Measurements from ENCODE around the gene GHRHR.

Gene GHRHR

DNA sequence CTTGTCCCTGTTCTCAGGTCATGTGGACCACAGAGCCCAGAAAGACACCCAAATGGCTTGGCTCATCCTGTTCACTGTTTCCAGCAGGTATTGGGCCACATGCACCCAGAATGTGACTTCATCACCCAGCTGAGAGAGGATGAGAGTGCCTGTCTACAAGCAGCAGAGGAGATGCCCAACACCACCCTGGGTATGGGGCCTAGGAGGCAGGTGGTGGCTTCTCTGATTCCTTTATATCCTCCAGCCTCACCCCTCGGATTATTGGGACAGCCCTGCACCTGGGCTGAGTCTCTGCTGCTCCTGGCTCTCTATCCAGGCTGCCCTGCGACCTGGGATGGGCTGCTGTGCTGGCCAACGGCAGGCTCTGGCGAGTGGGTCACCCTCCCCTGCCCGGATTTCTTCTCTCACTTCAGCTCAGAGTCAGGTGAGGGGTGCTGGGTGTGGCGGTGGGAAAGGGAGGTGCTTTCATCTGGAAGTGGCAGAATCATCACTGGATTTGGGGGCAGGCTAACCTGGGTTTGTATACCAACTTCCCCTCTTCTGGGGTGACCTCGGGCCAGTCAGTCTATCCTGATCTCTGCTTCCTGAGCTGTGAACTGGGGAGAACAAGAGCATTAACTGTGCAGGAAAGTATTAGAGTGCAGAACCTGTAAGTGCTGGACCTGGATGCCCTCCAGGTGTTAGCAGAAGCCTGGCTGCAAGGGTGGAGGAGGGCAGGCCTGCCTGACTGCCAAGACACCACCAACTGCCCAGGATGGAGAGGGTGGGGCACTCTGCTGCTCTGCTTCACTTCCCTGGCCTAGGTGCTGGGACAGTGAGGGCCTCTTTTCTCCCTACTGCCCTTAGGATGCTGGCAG, 5.2 kb downstream of the GHRHR start:
- DNase-seq (ENCODE audit: low read depth), result no peak

DNA sequence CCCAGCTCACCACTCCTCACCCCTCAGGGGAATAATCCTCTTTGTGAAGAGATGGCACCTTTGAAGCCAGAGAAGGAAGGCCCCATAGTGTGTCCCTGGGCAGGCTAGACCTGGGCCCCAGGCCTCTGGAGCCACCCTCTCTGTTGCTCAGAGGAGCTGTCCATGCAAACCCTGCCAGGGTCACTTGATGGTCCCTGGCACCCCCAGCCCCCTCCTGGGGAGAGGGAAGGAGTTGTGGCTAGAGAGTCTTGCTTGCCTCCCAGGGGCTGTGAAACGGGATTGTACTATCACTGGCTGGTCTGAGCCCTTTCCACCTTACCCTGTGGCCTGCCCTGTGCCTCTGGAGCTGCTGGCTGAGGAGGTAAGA, 5.8 kb downstream of the GHRHR start:
- no peak for DNase-seq (ENCODE audit: low read depth)

DNA sequence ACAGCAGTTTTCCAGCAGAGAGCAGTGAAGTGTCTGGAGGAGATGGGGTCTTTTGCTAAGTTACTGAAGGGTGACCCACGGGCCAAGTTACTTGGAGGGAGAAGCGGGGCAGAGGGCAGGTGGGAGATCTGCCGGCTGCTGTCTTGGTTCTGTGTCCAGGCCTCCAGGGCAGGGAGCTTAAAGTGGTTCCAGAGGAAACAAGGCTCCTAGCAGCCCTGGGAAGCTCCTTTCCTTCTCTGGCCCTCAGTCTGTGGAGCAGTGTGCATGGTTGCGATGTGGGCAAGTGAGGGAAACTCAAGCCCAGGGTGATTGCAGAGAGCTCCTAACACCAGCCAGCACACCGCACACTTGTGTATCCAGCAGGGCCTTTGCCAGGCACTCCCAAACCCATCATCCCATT, 6.3 kb downstream of the GHRHR start:
- DNase-seq (ENCODE audit: low read depth), result no peak

DNA sequence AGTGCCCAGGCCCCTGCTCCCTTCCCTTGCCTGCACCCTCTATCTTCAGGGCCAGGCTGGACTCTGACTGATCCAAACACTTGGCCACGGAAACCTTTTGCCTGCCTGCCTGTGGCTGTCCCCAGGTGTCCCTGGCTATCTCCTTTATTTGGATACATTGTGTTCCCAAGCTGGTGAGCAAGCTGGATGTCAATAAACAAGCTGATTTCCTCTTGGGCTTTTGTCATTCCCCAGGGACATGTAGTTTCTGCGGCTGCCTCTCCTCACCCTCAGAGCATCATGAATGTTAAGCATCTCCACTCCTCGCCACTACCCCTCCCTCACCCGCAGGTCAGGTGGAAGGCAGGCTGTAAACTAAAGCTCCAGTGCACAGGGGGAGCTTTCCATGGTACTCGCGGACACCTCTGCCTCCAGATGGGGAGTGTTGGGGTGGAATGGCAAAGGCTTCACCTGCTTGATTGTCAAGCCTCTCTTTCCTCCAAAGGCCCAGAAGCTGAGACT, 6.9 kb downstream of the GHRHR start:
- no peak for DNase-seq (ENCODE audit: low read depth)

DNA sequence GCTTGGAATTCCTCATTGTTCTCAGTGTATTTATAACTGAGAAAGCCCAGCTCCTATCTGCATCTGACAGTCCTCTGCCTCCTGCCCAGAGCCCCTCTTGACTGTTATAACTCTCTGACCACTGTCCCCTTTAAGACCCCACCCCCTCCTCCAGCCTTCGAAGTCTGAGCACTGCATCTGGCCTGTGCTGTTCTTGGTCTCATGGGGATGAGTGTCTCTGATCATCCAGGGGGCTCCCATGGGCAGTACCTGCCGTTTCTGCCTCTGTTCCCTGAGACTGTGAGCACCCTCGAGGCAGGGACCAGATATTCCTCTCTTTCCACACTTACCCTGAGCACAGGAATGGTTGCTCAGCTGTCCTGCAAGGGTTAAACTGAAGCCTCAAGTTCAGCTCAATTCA, 7.7 kb downstream of the GHRHR start:
- no peak for DNase-seq (ENCODE audit: low read depth)

DNA sequence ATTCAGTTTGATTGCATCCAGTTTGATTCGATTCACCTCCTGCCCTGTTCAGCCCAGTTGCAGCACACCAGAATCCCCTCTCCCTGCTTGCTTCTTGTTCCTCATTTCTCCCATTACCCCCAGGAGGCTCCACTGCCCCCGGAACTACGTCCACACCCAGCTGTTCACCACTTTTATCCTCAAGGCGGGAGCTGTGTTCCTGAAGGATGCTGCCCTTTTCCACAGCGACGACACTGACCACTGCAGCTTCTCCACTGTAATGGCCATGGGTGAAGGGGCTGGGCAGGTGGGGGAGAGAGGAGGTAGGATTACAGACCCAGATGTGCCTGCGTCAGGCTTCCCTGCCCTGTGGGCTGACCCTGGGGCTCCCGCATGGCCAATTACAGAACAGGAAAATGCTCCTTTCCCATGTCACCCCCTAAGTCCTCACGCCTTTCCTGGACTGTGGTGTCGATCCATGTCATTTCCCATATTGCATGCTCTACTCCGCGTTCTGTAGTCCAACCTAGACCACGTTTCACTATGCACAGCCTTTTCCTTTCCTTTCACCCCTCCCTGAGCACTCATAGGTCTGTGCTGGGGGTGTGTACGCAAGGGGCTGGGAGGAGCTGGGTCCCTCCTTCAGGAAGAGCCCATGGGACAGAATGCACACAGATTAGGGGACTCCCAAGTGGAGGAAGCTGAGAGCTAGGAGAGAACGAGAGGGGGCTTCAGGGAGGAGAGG, 8.2 kb downstream of the GHRHR start:
- no peak for DNase-seq (ENCODE audit: low read depth)

DNA sequence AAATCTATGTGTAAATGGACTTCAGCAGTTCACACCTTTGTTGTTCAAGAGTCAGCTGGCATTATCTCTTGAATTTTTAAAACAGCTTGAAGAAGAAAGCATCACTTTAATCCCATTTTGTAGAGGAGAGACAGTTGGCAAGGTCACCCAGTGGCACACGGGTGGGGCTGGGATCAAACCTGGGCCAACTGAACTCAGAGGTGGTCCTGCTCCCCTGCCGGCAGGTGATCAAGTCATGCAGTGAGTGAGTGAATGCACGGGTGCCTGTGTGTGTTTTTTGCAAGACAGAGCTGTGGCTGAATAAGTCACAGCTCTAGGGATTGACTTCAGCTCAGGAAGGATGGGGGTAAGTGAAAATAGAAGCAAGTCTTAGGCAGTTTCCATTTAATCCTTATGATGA, 9.5 kb downstream of the GHRHR start:
- no peak for DNase-seq (ENCODE audit: low read depth)

DNA sequence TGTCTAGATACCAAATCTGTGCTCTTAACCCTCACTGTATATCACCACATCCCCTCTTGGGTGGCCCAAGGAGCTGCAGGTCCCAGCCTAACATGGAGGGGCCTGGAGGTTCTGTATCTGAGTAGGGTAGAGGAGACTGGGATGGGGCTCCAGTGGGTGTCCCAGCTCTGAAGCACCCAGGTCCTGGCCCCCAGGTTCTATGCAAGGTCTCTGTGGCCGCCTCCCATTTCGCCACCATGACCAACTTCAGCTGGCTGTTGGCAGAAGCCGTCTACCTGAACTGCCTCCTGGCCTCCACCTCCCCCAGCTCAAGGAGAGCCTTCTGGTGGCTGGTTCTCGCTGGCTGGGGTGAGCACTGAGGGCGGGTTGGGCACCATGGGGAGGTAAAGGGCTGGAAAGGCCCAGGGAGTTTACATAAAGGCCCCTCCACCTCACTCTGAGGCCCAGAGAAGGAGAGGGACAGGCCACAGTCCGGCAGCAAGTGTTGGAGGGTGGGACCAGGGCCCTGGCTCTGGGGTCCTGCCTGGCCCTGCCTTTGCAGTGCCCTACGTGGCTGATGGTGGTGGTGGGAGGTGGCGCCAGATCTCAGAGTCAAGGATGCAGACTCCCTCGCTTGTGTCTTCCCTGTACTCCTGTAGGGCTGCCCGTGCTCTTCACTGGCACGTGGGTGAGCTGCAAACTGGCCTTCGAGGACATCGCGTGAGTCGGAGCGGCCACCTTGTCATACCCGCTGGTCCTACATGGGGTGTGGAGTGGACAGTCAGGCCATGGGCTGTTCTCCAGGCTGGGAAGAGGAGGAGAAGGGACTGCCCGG, 10.2 kb downstream of the GHRHR start:
- no peak for DNase-seq (ENCODE audit: low read depth)

DNA sequence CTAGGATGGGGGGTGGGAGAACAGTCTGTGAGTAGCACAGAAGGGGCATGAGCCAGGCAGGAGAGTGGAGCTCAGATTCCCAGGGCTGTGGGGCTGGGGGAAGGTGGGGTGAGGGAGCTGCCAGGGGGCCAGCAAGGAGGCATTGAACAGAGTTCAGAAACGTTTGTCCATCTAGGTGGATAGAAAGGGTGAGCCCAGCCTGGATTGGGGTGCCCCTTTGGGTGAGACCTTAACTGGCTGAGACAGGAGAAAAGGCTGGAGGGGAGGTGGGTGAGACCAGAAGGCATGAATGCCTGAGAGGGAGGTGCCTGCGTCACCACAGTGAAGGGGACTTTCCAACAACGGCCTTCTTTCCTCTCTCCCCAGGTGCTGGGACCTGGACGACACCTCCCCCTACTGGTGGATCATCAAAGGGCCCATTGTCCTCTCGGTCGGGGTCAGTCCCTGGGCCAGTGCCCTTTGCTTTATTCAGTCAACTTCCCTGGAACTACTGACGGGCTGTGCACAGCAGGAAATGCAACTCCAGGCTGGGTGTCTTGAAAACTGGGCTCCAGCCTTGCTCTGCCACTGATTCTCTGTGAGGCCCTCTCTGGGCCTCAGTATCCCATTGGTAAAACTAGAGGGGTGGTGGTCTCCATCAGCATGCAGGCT, 11.0 kb downstream of the GHRHR start:
- DNase-seq (ENCODE audit: low read depth), result peak; percentile 9

DNA sequence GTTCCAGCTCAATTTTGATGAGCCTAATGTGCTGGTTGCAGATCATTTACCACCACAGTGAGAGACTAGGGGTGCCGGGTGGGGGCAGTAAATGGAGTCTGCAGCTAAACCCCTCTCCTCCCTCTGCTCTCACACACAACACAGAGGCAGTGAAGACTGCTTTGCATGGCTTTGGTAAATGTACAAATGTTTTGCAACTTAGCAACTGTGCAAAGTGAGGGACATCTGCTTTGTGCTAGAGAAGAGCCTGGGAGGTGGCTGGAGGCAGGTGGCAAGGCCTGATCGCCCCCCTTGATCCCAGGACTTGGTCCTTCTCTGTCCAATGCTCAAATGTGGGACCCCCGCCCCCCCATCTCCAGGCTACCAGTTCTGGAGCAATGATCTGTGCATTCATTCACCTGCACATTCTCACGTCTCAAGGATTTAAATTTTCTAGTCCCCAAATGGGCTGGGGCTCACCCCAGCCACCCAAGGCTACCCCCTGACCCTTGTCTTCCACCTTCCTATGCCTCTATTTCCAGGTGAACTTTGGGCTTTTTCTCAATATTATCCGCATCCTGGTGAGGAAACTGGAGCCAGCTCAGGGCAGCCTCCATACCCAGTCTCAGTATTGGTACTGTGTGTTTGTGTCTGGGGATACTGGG, 11.6 kb downstream of the GHRHR start:
- DNase-seq (ENCODE audit: low read depth), result no peak

DNA sequence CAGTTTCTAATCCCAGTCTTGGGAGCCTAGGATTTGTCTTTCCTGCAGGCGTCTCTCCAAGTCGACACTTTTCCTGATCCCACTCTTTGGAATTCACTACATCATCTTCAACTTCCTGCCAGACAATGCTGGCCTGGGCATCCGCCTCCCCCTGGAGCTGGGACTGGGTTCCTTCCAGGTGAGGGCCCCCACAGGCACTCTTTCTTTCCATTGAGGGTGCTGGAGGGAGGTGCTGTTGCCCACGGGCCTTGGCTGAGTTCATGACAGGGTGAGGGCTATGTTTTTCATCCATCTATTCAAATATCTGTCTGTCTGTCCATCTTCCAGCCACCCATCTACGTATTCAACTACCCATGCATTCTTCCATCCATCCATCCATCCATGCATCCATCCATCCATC, 12.6 kb downstream of the GHRHR start:
- DNase-seq (ENCODE audit: low read depth), result no peak

DNA sequence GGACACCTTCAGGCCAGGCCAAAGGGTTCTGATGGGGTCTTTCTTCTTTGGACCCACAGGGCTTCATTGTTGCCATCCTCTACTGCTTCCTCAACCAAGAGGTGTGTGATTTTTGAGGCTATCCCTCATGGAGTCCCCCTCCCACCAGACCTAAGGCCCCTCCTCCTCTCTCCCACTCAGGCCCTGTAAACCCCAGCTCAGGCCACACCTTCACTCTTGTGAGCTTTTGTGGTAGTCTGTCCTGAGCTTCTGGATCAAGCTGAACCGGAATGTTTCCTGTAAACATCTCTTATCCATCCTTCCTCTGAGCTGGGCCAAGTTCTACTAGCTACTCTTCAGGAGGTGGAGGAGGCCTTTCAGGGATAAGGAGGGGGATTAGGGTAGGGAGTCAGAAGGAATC, 13.5 kb downstream of the GHRHR start:
- DNase-seq (ENCODE audit: low read depth), result no peak

DNA sequence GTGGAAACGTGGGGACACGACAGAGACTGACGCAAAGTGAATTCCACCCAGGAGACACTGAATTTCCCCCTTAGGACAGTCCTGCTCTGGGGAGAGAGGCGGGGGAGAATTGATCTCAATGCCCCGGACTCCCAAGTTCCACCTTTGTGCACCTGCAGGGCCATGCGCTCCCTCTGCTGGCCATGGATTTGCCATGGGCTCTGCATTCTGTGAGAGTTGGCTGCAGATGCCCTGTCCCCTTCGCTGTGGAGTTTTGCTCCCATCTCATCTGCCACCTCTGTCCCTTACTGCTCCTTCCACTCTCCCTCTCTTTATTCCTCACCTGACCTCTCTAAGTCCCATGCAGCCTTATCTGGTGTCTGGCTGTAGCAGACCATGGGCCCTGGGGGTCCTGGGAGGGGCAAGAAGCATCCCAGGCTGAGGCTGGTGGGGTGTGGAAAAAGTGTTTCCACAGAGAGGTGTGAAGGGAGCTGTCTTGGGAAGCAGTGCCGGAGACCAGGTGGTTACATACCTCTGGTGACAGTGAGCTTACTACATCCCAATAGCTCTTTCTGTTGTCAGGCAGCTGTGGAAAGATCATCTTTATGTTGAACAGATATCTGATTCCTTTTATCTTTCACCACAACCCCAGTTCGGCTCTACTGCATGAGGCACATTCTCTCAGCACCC, 14.3 kb downstream of the GHRHR start:
- no peak for DNase-seq (ENCODE audit: low read depth)

DNA sequence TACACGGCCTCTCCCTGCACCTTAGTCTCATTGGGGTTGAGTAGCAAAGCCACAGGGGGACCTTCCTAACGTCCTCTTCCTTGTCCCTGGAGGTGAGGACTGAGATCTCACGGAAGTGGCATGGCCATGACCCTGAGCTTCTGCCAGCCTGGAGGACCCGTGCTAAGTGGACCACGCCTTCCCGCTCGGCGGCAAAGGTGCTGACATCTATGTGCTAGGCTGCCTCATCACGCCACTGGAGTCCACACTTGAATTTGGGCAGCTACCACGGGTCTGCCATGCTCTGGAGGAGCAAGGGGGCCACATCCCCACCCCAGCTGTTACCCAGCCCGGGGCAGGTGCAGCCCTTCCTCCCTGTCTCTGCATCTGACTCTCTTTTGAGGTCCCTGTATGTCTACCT, 15.3 kb downstream of the GHRHR start:
- DNase-seq (ENCODE audit: low read depth), result no peak

DNA sequence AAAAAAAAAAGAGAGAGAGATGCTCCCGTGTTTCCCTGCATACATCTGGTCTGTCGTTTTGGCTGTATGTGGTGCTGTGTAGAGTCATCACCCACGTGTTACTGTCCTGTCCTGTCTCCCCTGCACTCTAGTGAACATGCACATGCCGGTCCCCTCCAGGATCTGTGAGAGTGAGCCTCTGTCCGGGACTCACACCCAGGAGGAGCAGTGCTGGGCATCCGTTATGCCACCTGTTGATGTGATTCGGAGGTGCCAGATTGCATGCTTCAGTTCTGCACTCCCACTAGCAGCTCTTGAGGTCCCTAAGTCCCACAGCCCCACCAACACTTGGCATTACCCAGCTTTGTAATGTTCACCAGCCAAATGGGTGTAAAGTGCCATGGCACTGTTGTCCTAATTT, 16.4 kb downstream of the GHRHR start:
- DNase-seq (ENCODE audit: low read depth), result no peak

DNA sequence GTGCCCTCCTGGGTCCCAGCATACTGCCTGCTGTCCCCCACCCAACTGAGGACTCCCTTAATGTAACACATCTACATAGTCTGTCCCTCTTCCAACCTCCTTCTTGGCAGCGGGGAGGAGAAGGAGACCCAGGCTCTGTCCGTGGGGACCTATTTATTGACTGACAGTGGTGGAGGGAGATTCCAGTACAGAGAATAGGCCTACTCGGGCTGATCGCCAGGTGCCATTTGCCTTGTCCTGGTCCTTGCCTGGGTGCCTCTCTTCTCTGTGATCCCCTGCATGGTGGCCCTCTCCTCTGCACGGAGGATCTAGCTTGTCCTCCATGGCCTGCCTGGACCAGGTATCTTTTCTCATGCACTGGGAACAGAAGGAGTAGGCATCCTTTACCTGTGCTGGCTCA, 17.0 kb downstream of the GHRHR start:
- DNase-seq (ENCODE audit: low read depth), result no peak

DNA sequence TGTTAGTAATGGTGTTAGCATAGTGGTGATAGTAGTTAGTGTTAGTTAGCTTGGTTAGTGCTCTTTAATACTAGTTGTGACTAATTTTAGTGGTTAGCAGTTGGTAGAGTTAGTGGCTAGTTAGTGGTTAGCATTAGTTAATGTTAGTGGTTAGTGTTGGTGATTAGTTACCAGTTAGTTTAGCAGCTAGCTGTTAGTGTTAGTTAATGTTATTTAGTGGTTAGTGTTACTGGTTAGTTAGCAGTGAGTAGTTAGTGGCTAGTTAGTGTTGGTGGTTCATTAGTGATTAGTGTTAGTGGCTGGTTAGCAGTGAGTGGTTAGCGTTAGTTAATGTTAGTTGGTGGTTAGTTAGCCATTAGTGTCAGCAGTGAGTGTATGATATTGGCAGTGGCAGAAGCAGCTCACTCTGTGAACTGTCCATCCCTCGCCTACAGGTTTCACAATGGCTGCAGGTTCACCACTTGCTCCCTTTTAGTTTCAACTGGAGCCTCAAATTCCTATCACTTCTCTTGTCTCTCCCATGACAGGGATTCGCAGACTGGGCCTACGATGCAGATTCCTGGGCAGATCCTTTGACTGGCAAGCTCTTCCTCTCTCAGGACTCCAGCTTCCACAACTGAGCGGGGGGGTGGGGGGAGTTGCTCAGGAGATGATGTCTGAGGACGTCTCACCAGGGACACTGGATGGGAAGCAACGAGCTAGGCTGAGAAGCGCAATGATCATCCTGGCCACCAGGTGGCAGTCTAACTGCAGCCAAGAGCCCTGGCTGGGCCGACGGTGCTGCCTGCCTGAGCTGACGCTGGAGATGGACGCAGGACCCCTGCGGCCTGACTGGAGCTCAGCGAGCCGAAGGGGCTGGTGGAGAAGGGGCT, 19.5 kb downstream of the GHRHR start:
- peak; percentile 70 for DNase-seq (ENCODE audit: low read depth)

DNA sequence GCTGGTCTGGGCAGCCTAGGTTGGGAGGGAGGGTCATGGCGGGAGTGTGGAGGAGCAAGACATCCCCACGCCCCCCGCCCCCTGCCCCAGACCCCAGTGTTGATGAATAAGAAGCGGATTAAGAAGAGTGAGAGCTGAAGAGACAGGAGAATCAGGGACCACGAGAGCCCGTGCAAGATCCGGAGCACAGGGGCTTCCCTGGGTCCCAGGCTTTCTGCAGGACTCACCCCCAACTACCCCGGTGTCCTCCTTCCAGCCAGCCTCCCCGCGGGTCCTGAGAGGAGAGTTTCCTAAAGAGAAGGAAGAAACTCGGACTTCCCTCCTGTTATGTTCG, 20.1 kb downstream of the GHRHR start:
- no peak for DNase-seq (ENCODE audit: low read depth)

DNA sequence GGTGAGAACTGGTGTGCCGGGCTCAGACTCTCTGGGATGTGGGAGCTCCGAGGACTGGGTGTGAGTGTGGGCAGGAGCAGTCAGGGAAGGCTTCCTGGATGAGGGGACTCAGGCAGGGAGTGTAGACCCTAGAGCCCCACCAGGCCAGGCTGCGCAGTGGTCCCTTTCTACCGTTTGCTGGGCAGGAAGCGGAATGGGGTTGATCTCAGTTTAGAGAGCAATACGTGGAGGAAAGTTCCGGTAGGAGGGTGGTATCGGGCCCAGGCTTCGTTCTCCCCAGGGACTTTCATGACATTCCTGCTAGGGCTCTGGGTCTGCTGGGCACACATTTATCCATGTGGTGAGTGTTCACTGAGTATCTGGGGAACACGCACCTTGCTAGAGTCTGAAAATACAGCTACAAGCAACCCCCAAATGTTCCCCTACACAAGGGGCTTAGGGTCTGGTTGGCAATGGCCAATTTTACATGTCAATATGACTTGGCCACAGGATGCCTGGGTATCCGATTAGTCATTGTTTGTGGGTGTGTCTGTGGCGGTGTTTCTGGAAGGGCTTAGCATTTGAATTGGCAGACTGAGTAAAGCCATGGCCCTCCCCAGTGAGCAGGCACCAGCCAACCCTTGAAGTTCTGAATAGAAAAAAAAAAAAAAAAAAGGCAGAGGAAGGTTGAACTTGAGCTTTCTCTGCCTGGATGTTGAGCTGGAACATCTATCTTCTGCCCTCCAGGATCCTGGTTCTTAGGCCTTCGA, 20.8 kb downstream of the GHRHR start:
- DNase-seq (ENCODE audit: low read depth), result peak; percentile 55

Measured in fibroblast of the conjunctiva (primary cell).